Epithelial cell of esophagus (primary cell): ENCODE measurements around the gene MYH9.

Experiments
- DNase-seq: peaks from one replicate; pipeline ENCODE4 v3.0.0; 2010; ENCODE audit warnings: low read depth
- H3K4me3 ChIP-seq: 2 replicates; pipeline ENCODE4 v1.5.1; 2011; ENCODE audit warnings: mild to moderate bottlenecking, low read length, control low read depth
- CTCF ChIP-seq: IDR thresholded peaks from 2 replicates; pipeline ENCODE4 v1.5.1; 2011; ENCODE audit warnings: low read depth, mild to moderate bottlenecking, low read length, control low read depth, inconsistent platforms; ENCODE audit not compliant: insufficient read depth; ENCODE audit errors: missing control alignments

Gene MYH9

GRCh38 chr22:36320553-36320952, 67.2 kb downstream of the MYH9 start:
- no peak for DNase-seq
- TF ChIP-seq CTCF = no peak
- H3K4me3 ChIP-seq = no peak overlapping the region

DNA sequence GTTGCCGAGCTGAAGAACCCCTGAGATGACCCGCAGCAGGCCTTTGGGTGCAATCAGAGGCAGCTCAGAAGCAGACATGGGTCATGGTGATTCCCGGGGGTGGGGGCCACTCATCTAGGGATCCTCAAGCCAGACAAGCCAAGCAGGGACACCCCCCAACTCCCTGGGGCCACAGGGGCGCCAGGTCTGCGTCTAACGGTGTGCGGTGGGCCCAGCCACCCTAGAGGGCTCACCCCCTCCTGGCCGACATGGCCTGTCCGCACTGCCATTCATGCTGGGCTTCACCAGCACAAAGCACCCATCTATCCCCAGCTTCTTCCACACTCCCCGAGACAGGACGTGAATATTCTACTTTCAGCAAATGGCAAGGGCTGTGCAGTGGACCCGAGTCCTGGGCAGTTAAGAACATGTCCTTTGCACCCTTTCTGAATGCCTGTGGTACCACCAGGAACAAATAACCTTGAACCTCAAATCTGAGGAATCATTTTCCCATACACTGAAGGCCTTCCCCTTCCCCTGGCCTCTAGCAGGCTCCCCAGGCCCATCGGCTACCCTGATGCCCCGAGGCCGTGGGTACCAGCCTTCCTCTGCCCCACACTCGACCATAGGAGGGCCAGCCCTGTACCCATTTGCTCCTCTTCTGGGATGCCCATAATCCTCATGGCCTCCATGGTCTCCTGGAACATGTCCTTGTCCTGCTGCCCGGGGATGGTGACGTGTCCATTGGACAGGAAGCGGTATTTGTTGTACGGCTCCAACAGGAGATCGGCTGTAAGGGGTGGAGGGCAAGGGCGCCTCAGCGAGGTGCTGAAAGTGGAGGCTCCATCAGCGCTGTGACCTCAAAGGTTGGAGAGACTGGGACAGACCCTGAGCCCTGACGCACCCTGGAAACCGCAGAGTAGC, 67.9 kb downstream of the MYH9 start:
- TF ChIP-seq CTCF = no peak
- no peak overlapping the region for H3K4me3 ChIP-seq
- no peak for DNase-seq

DNA sequence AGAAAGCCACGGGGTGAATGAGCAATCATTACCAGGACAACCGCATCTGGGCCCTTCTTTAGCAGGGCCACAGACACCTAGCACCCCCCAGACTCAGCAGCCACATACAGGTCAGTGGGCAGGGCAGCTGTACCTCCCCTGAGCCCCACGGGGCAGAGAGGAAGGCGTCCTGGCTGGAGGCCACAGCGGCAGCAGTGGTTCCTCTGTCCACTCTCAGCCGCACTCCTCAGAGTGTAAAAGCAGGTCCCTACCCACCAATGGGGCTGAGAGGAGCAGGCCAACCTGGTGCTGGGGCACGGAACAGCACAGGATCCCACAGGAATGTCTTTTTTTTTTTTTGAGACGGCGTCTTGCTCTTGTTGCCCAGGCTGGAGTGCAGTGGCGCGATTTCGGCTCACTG, 69.3 kb downstream of the MYH9 start:
- no peak for DNase-seq
- TF ChIP-seq CTCF = no peak
- H3K4me3 ChIP-seq = no peak overlapping the region

DNA sequence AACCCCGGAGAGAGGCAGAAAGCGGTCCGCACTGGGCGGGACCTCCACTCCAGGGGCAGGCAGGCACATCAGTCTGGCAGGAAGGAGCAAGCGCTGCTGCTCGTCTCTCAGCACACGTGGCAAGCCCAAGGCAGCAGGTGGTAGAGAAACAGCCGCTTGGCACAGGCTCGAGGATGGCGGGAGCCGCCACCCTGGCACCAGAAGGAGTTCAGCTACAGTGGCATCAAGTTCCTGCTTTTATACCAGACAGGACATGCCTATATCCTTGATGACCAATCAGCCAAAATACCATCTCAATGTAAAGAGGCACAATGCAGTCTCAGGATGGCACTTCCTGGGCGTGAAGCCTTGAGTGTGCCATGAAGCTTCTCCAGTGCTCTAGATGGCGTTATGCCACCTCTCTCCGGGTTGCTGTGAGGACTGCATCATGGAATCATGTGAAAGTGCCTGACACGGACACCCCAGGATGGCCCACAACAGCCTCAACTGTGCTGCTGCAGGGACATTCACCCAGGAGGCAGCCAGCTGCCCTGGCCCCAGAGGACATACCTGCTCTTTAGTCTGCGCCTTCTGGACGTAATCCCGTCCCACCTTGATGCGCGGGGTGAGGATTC, 70.0 kb downstream of the MYH9 start:
- no peak for TF ChIP-seq CTCF
- H3K4me3 ChIP-seq = no peak overlapping the region
- DNase-seq = peak; percentile 68

DNA sequence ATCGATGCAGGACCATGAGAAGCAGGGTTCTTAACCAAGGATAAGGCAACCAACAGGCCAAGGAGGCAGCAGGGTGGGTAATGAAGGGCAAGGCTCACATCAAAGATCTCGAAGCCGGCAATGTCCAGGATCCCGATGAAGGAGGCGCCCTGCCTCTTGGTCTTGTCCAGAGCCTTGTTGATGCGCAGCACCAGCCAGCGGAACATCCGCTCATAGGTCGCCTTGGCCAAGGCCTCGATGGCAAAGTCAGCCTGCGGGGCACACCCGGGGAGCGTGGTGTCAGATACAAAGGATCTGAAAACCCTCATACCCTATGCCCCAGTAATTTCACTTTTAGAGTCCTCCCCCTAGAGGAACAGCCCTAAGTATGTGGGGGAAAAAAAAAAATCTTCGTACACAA, 71.3 kb downstream of the MYH9 start:
- no peak for DNase-seq
- TF ChIP-seq CTCF = no peak
- no peak overlapping the region for H3K4me3 ChIP-seq

DNA sequence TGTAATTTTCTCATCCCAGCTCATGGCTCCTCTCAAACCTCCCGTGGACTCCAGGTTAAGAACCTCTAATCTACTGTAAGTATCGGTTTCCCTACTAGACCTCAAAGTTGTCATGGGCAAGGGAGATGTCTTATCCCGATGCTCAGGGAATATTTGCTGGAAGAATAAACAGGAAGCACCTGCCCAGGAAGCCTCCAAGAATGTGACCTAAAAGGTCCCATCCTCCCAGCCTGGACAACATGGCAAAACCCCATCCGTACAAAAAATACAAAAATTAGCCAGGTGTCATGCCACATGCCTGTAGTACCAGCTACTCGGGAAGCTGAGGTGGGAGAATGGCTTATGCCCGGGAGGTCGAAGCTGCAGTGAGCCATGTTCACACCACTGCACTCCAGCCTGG, 72.4 kb downstream of the MYH9 start:
- no peak for TF ChIP-seq CTCF
- H3K4me3 ChIP-seq = no peak overlapping the region
- no peak for DNase-seq
